Measurements from ENCODE around the gene GZMA.
"Not testable (repeated sequence)": the region's sequence is repeated elsewhere in the genome, so short reads cannot be mapped to it uniquely, and the experiment has no call there.

Gene GZMA

DNA sequence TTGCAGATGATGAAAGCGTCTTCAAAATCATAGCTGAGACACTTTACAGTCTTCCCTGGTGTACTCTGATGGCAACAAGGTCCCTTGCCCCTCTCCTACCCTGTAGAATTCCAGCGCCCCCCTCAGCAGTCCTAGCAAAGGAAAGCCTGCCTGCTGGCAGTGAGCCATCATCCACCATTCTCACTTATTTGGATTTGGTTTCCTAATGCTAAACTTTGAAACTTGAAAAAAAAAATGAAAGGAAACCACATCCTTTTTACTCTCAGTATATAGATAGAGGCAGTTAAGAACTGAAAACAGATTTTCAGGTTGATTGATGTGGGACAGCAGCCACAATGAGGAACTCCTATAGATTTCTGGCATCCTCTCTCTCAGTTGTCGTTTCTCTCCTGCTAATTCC, at the start of gene GZMA:
GZMA (plus strand) TSS at position 299 of the 400 bp plus-strand sequence; CDS start at position 336, 37 bp downstream.
- DNase-seq (ENCODE audit: low spot score) = peak; percentile 54

DNA sequence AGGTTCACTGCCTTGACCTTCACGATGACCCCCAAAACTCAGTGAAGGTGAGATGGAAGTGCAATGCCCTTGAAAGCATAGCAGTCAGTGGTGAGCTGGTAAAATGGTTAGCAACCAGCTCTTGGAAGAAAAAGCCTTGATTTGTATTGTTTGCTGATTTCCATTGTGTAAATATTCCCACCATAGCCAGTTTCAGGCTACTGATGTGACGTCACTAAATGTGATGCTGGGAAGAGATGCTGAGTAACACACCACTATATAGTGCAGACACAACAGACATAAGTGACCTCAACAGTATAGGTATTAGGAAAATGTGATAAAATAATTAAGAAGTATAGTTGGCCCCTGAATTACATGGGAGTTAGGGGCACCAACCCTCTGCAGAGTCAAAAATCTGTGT, 47.3 kb upstream of the GZMA start:
- DNase-seq (ENCODE audit: low spot score) = no peak

DNA sequence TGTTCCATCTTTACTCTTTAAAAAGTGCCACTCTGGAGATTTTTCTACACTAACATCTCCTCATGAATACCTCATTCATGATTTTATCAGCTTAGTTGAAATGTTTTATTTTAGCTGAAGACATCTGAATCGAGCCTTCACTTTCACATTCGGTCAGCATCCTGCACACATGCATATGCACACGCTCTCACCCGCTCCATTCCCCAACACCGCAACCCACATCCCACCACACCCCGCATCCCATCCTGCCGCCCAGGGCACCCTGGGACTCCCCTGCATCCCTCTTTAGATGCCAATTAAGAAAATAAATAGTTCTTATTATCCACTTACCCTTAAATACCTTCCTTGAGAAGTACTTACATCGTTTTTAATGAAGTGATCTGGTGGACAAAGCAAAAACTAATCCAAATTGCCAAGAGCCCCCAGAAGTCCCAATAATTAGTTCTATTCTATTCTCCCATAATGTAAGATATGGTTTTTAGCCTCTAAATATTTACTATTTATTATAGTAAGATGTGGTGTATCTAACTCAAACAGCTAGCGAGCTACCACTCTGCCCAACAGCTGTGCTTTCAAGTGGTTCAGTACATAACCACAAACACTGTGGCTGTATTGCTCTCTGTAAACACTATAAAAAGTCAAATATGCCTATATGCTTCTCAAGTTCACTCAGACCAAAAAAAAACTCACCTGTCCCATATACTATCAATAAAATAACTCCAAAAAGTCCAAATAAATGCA, 40.2 kb upstream of the GZMA start:
- peak; percentile 85 for DNase-seq (ENCODE audit: low spot score)

DNA sequence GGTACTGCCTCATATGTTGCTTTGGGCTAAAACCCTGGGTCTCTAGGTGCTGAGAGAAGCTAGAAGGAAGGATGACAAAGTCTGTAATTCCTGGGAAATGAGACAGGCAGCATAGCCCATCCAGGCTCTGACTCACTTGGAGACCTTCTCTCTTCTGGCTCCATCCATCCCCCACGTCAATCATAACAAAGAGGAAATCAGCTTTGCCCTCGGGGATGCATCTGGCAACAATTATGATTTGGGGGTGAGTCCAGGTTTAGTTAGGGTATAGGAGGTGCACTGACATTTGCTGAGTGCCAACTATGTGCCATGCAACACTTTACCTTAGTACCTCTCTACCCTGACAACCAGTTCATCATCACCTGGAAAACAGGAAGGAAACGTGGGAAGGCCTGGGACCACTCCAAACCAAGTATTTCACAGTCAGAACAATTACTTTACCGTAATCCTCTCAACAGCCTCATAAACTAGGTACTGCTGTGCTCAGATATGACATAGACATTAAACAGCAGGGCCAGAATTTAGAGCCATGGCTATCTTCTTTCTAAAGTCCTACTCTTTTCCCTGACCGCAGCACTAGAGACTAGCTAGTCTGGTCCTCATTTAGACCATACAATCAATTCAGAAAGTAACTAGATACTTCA, 39.1 kb upstream of the GZMA start:
- no peak for DNase-seq (ENCODE audit: low spot score)

DNA sequence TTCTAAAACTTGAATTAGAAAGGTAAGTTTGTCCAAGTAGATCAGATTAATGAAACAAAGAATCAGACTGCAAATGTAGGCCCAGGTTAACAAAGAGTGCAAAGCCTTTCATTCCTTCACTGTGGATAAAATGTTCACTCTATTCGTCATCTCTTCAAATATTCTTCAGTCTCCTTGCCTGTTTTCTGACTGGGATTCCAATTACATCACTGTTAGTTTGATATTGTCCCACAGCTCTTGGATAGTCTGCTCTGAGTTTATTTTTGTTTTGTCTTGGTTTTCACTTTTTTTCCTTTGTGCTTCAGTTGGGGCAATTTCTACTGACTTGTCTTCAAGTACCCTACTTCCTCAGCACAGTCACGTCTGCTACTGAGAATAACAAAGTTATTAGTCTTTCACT, 38.5 kb upstream of the GZMA start:
- no peak for DNase-seq (ENCODE audit: low spot score)

DNA sequence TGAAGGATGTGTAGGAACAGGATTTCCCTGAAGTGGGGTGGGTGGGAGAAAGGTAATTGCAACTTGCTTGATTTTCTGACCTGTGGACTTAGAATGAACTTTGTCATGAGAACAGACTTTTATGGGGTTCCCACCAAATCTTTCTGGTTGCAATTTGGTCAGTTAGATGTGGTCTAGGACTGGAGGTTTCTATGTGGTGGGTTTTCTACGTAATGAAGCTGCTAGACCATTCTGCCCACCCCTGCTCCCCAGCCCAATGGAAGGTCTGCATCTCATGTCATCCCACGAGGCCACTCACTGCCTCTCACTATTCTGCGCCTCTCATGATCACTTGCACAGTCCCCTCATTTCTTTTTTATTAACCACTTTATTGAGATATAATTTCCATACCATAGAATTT, 37.9 kb upstream of the GZMA start:
- DNase-seq (ENCODE audit: low spot score) = no peak

DNA sequence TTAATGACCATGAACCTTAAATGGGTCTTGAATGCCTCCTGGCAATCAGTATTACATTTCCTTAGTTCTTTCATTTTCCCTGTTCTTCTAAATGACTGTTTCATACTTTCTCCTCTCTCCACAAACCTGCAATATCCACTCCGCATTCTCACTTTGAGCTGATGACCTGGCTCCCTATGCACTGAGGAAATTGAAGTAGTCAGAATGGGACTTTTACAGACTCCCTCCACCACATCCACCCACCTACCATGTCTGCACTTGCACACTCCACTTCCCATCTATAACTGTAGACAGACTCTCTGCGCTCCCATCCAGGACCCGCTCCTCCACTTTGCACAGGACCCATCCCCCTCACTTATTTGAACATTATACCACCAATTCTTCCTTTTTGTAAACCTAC, 36.2 kb upstream of the GZMA start:
- peak; percentile 48 for DNase-seq (ENCODE audit: low spot score)

DNA sequence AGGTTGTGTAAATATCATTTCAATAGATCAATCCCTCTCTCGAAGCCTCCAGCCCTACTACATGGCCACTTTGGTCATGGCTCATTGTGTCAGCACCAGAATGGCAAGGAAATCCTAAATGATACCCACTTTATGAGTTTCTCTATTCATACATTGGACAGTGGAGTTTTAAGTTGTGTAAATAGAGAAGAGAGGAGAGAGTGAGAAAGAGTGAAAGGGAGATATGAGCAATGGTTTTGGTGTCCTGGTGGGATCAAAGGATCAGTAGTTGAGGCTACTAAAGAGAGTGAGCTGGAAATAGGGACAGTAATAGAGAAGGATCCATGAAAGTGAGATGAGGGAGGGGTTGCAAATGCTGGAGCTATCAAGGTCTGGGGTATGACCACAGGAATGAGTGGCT, 31.5 kb upstream of the GZMA start:
- peak; percentile 24 for DNase-seq (ENCODE audit: low spot score)

DNA sequence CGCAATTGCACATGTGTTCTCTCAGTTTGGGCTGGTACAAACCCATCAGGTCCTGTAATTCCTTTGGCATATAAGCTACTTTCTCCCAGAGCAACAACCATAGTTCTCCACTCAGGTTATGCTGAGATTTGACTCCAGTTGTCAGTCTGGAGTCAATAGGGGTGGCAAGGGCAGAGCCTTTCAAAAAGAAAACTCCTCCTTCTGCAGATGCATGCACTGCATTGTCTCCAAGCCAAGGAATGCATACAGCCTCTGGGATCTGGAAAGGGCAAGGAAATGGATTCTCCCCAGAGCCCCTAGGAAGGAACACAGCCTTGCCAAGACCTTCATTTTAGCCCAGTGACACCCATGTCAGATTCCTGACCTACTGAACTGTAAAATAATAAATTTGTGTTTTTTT, 31.0 kb upstream of the GZMA start:
- DNase-seq (ENCODE audit: low spot score) = no peak

DNA sequence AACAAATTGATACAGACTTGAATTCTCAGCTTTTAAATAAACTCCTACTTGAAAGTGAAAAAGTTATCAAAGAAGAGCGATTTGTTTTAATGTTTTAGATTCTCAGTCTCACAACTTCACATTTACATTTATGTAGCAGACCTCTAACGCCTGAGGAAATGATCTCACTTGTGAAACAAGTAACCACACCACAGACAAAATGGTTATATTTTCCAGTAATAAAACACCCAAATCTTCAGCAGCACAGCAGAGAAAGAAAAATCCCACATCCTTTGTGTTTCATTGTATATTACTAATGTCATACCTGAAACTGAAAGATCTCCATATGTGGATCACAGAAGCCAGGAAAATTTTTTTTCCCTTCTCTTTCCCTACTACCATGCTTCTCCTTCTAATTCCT, 29.8 kb upstream of the GZMA start:
- peak; percentile 82 for DNase-seq (ENCODE audit: low spot score)

DNA sequence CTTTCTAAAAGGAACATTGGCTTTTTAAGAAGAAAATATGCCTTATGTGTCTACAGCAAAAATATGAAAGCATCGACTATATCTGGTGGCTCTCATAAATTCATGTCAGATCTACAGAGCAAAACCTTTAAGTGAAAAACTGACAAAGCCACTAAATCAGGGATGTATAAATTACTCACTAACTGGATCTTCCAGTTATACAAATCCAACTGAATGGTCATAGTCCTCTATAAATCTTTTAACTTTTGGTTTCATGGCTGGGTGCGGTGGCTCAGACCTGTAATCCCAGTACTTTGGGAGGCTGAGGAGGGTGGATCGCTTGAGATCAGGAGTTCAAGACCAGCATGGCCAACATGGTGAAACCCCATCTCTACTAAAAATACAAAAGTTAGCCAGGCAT, 29.2 kb upstream of the GZMA start:
- no peak for DNase-seq (ENCODE audit: low spot score)

DNA sequence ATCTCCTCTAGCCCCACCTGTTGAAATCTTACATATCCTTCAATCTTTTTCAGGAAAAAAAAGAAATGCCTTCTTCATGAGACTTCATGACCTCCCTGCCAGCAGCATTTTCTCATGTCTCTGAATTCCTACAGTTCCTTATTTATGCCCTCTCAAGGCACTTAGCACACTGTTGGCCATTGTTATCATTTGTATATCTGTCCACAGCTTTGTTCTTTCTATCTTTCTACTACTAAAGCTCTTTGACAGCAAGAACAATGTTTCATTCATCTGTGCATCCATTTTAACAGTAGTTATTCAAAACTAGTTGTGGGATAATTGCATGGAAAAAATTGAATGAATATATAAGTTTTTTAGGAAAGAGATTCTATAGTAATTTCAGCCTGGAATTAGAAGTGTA, 20.9 kb upstream of the GZMA start:
- DNase-seq (ENCODE audit: low spot score) = no peak

DNA sequence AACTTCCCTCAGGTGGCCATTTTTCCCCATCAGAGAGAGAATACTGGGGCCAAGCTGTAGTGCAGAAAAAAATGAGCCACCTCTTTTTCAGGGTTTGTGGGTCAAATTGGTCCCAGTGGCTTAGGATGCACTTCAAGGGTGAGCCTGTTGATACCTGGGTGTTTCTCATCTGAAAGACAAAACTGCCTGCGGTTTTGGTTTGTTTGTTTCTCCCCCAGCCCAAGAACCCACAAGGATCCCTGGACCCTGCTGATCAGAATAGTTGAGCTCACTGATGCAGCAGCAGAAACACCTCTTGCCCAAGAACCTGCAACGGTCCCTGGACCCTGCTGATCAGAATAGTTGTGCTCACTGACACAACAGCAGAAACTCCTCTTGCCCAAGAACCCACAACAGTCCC, 13.1 kb upstream of the GZMA start:
- DNase-seq (ENCODE audit: low spot score) = not testable (repeated sequence)

DNA sequence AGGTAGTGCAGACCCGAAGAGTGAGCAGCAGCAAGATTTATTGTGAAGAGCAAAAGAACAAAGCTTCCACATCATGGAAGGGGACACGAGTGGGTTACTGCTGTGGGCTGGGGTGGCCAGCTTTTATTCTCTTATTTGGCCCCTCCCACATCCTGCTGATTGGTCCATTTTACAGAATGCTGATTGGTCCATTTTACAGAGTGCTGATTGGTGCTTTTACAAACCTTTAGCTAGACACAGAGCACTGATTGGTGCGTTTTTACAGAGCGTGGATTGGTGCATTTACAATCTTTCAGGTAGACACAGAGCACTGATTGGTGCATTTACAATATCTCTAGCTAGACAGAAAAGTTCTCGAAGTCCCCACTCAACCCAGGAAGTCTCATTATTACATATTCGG, 11.4 kb upstream of the GZMA start:
- DNase-seq (ENCODE audit: low spot score) = not testable (repeated sequence)

DNA sequence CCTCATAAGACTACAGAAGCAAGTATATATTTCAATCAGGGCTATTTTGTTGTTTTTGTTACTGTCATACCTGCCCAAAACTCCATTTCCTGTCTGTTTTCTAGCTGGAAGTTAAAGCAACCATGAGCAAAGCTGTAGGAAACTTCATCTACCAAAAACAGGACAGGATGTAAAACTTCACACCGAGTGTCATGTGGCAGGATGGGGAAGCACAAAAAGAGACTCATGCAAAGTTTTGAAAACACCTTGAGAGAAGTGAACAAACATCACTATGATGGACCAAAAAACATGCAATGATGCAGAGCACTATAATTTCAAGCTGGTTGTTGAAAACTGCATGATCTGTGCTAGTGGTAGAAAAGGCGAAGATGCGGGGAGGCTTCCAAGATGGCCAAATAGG, 6.3 kb upstream of the GZMA start:
- DNase-seq (ENCODE audit: low spot score) = peak; percentile 27

DNA sequence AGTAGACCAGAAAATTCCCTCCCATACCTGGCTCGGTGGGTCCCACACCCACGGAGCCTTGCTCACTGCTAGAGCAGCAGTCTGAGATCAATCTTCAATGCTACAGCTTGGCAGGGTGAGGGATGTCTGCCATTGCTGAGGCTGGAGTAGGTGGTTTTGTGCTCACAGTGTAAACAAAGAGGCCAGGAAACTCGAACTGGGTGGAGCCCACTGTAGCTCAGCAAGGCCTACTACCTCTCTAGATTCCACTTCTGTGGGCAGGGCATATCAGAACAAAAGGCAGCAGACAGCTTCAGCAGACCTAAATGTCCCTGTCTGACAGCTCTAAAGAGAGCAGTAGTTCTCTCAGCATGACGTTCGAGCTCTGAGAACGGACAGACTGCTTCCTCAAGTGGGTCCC, 5.6 kb upstream of the GZMA start:
- DNase-seq (ENCODE audit: low spot score) = no peak

DNA sequence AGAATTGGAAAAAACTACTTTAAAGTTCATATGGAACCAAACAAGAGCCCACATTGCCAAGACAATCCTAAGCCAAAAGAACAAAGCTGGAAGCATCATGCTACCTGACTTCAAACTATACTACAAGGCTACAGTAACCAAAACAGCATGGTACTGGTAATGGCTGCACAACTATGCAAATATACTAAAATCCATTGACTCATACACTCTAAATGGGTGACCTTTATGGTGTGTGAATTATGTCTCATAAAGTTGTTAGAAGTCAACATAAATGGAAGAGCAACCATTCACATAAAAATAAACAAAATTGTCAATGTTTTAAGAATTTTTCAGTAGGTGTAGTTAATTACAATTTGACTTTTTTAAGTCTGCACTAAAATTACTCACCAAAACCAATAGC, 1.3 kb upstream of the GZMA start:
- not testable (repeated sequence) for DNase-seq (ENCODE audit: low spot score)

DNA sequence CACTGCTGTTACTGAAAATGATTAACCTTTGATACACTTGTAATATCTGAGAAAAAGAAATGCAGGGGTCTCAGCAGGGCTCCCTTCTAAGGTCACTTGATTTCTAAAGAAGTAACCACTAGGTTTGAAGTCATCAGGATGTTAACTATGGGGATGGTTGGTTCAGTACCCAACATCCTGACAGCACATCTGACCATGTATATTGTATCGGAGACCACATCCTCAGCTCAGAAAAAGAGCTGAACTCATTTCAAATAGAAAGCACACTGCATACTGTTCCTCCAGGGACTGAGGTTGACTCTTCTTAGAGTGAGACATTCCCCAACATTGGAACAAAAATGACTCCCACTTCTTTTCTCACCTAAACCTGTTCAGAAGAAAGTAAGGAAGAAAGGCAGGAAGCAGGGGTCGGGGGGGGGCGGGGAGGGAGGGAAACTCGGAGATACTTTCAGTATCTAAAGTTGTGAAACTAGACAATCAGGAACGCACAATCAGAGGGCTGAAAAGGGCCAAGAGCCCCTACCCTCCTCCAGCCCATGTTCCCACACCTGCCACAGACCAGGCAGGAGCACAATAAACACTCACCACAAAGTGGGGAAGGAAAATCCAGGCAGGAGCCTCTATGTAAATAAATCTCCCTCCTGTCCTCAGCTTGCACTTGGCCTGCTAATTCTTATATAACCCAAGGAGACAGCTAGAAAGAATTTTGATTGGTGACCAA, 730 bp upstream of the GZMA start:
- DNase-seq (ENCODE audit: low spot score) = peak; percentile 56

DNA sequence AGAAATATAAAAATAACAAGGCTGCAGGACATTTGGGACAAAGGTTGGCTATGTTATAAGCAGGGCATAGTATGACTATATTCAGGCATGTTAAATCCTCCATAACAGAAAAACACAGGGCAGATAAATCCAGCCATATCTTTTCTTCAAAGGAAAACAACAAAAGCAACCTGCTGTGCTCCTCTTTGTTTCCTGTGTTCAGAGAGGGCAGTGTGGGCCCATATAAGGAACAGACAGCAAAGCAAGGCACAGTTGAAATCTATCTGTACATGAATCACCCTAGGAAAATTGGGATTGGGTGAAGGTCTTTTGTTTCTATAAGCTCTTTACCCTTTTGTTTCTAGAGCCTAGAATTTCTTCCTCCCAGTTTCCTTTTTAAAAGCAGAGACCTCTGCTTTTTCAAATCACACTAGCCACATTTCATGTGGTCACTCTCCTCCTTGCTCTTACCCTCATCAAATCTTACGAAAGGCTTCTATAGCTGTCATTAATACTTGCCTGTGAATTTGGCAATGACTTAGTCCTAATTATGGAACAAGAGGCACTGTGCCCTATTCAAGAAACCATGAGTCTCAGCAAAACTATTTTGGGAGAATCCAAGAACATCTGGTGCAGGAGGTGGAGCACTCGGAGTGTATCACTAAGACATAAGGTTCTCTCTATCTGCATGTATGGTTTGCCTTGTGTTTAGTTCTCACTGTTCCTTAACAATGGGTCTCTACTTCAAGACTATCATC, 1.8 kb downstream of the GZMA start:
- DNase-seq (ENCODE audit: low spot score) = no peak

DNA sequence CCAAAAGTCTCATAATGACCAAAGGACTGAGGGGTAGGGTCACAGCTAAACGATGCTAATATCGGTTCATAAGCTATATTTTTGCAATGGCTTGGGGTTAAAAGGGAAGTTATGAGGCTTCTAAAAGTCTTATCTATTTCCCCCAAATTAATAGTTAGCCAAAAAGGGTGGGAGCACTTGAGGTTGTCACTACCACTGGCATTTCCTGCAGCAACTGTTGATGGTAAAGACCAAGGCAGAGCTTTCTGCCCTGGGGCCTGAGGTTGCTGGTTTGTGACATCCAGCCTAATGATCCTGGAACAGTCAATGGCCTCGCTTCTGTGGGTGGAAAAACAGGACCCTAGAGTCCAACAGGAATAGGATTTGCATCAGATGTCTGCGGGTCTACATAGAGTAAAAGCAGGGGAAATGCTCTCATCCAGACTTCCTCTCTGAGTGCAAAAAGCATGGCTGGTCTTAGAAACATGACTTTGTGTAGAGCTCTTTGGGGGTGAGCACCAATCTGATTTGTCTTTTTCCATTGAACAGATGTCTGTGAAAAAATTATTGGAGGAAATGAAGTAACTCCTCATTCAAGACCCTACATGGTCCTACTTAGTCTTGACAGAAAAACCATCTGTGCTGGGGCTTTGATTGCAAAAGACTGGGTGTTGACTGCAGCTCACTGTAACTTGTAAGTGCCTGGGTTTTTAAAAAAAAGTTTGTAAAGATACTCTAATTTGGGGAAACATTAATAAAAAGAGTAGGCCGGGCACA, 2.7 kb downstream of the GZMA start:
- no peak for DNase-seq (ENCODE audit: low spot score)

DNA sequence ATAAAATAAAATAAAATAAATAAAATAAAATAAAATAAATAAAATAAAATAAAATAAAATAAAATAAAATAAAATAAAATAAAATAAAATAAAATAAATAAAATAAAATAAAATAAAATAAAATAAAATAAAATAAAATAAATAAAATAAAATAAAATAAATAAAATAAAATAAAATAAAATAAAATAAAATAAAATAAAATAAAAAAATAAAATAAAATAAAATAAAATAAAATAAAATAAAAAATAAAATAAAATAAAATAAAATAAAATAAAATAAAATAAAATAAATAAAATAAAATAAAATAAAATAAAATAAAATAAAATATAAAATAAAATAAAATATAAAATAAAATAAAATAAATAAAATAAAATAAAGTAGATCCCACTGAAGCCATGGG, 3.5 kb downstream of the GZMA start:
- DNase-seq (ENCODE audit: low spot score) = not testable (repeated sequence)

DNA sequence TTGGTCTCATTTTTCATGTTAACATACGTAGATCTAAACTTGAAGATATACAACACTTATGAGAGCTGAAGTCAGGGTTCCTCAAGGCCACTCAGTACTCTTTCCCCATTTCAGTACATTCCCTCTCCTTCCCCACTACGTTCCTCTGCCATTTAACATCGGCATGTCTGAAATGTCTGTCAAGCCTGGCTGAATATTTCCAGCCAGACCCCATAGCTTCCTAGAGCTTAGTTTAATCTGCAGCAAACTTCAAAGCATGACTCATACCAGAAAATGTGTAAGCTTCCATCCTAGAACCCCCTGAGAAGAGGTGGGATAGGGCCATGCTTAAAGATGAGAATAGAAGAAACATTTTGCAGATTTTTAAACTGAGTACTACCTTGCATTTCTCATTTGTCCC, 6.2 kb downstream of the GZMA start:
- DNase-seq (ENCODE audit: low spot score) = no peak

All from activated CD4-positive, alpha-beta T cell treated with anti-CD3 and anti-CD28 coated beads, Interleukin-2, Interleukin-4, amounts not matched to agents 100 ng/mL and 50 ng/mL, durations not matched to agents 16 hours and 8 hours (primary cell).